Measurements from ENCODE around the gene SMARCD2. TPM values are rescaled to one million over a fixed set of nuclear protein-coding genes. Genes with fewer than 3 reads are reported as not detected.

SMARCD2 gene
- total and polyA plus RNA-seq, 4 donors, result 64.9 to 109 (median 75.0) TPM

GRCh38 chr17:63838631-63839171 lies 3.8 kb downstream of the SMARCD2 start:
- peaks cover 6 to 32% (median 19%) of the 10 kb centered on the region in 4 donors for H3K36me3 ChIP-seq (ENCODE audit: control insufficient read depth in 4 of 4, insufficient read depth in 4 of 4, low read length in 4 of 4)
- 26 to 40% methylated on average over 7 of the region's 7 CpGs for WGBS, 2 donors
- no peaks in the 10 kb centered on the region for H3K27me3 ChIP-seq (ENCODE audit: control insufficient read depth in 3 of 3, insufficient read depth in 3 of 3, low read length in 2 of 3)
- H3K27ac ChIP-seq (ENCODE audit: low read depth in 1 of 2, low read length in 1 of 2), result peak overlapping the region; percentile 63 to 78
- no peak for TF ChIP-seq CTCF (IDR thresholded peaks at IDR 0.05; ENCODE audit: control extremely low read depth, extremely low read depth)
- H3K4me3 ChIP-seq, result no peak overlapping the region
- no peak for ATAC-seq (ENCODE audit: insufficient read depth, low FRiP score)
- H3K9me3 ChIP-seq (ENCODE audit: control insufficient read depth in 4 of 4, insufficient read depth in 3 of 4, low read length in 3 of 4), result no peaks in the 10 kb centered on the region
- peak overlapping the region in 1 of 2 donors; percentile 57 for H3K9ac ChIP-seq (ENCODE audit: insufficient read depth in 1 of 2, low read length in 2 of 2)
- peak; percentile 91 to 96 (median 95) for DNase-seq
- H3K4me1 ChIP-seq (ENCODE audit: control insufficient read depth in 5 of 5, insufficient read depth in 5 of 5, low read length in 5 of 5), result peaks cover 17 to 47% (median 31%) of the 10 kb centered on the region in 5 donors

GRCh38 chr17:63837962-63838600 lies 4.4 kb downstream of the SMARCD2 start:
- ATAC-seq (ENCODE audit: insufficient read depth, low FRiP score), result no peak
- H3K27me3 ChIP-seq (ENCODE audit: control insufficient read depth in 3 of 3, insufficient read depth in 3 of 3, low read length in 2 of 3), result no peaks in the 10 kb centered on the region
- H3K9ac ChIP-seq (ENCODE audit: insufficient read depth in 1 of 2, low read length in 2 of 2), result peak overlapping the region in 1 of 2 donors; percentile 57
- H3K9me3 ChIP-seq (ENCODE audit: control insufficient read depth in 4 of 4, insufficient read depth in 3 of 4, low read length in 3 of 4), result no peaks in the 10 kb centered on the region
- peaks cover 17 to 44% (median 31%) of the 10 kb centered on the region in 5 donors for H3K4me1 ChIP-seq (ENCODE audit: control insufficient read depth in 5 of 5, insufficient read depth in 5 of 5, low read length in 5 of 5)
- peaks cover 6 to 38% (median 25%) of the 10 kb centered on the region in 4 donors for H3K36me3 ChIP-seq (ENCODE audit: control insufficient read depth in 4 of 4, insufficient read depth in 4 of 4, low read length in 4 of 4)
- no peak overlapping the region for H3K4me3 ChIP-seq
- peak overlapping the region; percentile 63 to 78 for H3K27ac ChIP-seq (ENCODE audit: low read depth in 1 of 2, low read length in 1 of 2)
- WGBS, 2 donors, result 84 to 86% methylated on average over 5 of the region's 5 CpGs
- DNase-seq, result no peak
- no peak for TF ChIP-seq CTCF (IDR thresholded peaks at IDR 0.05; ENCODE audit: control extremely low read depth, extremely low read depth)

GRCh38 chr17:63837480-63837879 lies 5.0 kb downstream of the SMARCD2 start:
- no peak for TF ChIP-seq CTCF (IDR thresholded peaks at IDR 0.05; ENCODE audit: control extremely low read depth, extremely low read depth)
- ATAC-seq (ENCODE audit: insufficient read depth, low FRiP score) (no peak), DNase-seq (no peak)
- peaks cover 17 to 44% (median 31%) of the 10 kb centered on the region in 5 donors for H3K4me1 ChIP-seq (ENCODE audit: control insufficient read depth in 5 of 5, insufficient read depth in 5 of 5, low read length in 5 of 5)
- no peaks in the 10 kb centered on the region for H3K9me3 ChIP-seq (ENCODE audit: control insufficient read depth in 4 of 4, insufficient read depth in 3 of 4, low read length in 3 of 4)
- 86 to 90% methylated on average over 12 of the region's 12 CpGs for WGBS, 2 donors
- H3K27ac ChIP-seq (ENCODE audit: low read depth in 1 of 2, low read length in 1 of 2), result peak overlapping the region; percentile 10 to 63
- H3K4me3 ChIP-seq, result no peak overlapping the region
- peaks cover 9 to 44% (median 30%) of the 10 kb centered on the region in 4 donors for H3K36me3 ChIP-seq (ENCODE audit: control insufficient read depth in 4 of 4, insufficient read depth in 4 of 4, low read length in 4 of 4)
- H3K27me3 ChIP-seq (ENCODE audit: control insufficient read depth in 3 of 3, insufficient read depth in 3 of 3, low read length in 2 of 3), result no peaks in the 10 kb centered on the region
- no peak overlapping the region for H3K9ac ChIP-seq (ENCODE audit: insufficient read depth in 1 of 2, low read length in 2 of 2)
